GM18951 (cell line): ENCODE measurements around the gene CACNA1C.

Source experiments
- POLR2A ChIP-seq: IDR thresholded peaks from 4 replicates; pipeline ENCODE4 v1.6.1; 2011; ENCODE audit warnings: mild to moderate bottlenecking; ENCODE audit not compliant: insufficient read length, insufficient read depth; ENCODE audit errors: extremely low read depth
- in situ Hi-C: fragments of 300-500 bp; cut with MboI; formaldehyde crosslinking; loops from one replicate; pipeline ENCODE4 v1.12.0; 2022; ENCODE audit warnings: low sequenced_read_pairs, mixed read lengths, inconsistent platforms; ENCODE audit not compliant: unreplicated experiment

Gene CACNA1C

DNA sequence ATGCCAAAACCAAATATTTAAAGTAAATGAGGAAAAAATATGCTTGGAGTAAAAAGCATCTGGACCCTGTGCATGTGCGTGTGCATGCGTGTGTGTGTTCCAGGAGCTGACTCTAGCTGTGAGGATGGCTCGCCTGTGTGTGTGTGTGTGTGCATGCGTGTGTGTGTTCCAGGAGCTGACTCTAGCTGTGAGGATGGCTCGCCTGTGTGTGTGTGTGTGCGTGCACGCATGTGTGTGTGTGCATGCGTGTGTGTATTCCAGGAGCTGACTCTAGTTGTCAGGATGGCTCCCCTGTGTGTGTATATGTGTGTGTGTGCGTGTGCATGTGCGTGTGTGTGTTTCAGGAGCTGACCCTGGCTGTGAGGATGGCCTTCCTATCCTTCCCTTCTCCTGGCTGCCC lies 357.7 kb downstream of the CACNA1C start:
- in situ Hi-C loops, result no loop called here

DNA sequence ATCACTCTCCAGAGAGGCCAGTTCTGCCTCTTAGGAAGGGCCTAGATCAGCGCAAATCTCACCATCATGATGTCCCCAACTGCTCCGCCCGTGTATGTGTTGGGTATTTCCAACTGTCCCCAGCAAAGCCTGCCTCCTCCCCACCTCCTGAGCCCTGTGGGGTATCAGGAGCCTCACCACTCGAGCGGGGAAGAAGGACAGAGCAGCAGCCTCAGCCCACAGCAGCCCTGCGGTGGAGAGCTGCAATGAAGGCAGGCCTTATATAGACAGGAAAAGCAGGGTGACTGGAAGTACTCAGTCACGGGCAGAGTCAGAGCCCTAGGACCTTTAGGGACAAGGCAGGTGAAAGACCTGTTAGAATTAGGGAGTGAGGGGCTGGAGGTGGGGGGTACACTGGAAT lies 358.2 kb downstream of the CACNA1C start:
- no peak for TF ChIP-seq POLR2A
- in situ Hi-C loops, result no loop called here

More for the DNA sequence above, 357.7 kb downstream of the CACNA1C start:
- TF ChIP-seq POLR2A, result no peak

DNA sequence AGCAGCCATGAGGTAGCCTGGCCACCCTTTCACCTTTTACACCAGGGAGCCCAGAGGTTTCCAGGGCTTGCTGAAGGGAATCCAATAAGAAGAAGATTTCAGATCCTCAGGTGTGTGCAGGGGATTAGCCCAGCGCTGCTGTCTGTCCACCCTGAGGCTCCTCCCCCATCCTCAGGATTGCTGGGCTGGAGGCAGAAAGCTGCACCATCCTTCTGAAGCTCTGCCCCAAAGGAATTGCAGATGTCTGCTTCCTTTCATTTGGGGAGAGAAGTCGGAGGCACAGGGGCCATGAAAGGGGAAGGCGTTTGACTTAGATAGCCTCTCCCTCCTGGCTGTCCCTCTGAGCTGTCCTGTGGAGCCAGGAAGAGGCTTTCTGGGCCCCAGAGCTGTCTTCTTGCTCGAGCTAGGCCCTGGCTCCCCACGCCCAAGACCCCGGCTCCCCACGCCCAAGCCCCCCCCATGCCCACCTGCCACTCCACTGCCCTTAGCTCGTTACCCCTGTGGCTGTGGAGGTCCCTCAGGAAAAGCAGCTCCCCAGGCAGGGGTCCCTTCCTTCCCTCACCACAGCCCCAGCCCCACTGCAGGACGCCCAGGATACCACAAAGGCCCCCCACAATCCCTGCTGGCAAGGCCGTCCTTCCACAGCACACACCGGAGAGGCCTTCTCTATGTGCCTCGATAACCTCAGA lies 359.0 kb downstream of the CACNA1C start:
- no peak for TF ChIP-seq POLR2A
- in situ Hi-C loops, result no loop called here

DNA sequence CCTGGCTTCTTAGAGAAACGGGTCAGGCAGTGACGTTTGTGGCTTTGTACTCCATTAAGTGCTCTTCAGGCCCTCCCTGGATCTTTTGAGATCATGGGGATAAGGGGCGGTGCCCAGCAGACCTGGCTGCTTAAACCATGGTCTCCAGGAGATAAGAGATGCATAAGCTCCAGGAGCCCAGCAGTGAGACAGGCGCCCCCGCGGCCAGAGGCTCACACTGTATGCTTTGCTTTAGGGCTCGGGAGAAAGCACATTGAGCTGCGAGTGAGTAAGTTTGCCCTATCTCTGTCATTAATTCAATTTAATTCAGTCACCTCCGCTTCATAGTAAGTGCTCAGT lies 359.5 kb downstream of the CACNA1C start:
- TF ChIP-seq POLR2A, result no peak
- in situ Hi-C loops, result no loop called here

DNA sequence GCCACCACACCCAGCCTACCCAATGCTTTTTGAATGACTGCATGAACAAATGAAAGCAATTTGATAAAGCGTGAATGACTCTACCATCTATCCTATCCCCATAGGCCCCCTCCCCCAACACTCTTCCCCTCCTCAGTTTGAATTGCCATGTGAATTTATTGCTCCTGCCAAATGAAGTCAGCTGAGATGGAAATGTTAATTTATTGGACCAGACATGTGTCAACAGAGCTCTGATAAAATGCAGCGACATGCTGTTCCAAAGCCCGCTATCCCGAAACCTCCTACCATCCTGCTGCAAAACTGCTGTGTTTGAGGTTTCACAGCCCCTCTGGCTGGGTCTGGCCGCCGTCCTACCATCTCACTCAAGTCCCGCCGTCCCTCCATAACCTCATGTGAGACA lies 360.5 kb downstream of the CACNA1C start:
- TF ChIP-seq POLR2A, result no peak
- in situ Hi-C loops, result no loop called here

DNA sequence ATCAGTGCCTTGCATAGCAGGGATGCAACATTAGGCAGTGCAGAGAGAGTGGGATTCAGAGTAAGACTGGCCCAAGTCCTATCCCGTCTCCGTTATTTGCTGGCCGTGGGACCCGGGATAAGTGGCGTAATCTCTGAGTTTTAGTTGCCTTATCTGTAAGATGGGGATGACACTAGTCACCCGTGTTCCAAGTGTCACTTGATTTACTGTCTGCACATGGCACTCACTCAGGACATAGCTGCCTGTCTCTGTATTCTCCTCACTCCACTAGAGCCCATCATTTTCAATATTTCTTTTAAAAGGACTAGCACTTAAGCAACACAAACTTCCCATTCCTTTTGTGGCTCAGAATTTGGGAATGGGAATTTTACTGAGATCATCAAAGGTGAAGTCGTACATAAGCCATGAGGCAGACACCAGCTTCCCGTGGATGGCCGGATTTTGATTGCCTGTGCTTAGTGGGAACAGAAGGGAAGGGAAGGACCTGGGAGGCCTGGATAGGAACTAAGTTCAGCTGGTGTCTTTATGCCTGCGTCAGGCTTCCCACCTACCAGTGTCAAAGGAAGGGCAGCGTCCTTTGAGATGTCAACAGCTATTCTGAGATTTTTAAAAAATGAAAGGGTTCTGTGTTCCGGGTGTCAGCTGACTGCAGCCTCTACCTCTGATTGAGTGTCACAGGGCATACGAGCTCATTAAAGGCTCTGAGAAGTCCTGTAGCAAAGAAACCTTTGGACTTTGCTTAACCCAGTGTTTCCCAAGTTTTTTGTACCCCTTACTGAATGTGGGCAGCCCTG lies 361.4 kb downstream of the CACNA1C start:
- TF ChIP-seq POLR2A, result no peak
- in situ Hi-C loops, result no loop called here

DNA sequence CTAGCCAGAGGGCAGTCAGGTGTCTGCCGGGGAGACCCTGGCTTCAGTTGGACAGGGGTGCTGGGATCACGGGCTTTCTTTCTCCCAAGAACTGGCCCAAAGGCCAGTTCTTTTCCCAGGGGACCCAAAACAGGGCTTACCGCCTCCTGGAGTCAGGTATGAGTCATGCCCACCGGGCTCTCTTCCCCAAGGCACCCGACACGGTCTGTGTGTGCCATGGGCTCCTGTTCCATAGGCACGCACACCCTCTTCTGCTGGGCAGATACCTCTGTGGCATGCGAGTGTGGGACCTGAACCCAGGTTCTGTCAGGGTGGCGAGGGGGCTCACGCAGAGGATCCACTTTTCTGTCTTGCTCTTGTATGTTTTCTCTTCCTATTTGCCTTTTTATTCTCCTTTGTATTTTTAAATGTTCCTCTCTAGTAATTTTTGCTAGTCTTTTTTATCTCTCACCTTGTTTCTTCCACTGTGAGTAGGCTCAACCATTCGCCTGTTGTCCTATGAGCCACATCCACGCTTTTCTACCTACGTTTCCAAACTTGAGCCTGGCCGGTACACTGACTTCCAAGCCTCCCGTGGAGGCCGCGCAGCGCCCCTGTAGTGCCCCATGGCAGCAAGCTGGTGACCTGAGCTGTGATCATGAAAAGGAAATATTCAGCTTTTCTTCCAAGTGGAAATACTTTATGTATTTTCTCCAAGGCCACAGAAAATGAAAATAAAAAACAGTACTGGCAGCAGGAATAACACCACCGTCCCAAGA lies 362.2 kb downstream of the CACNA1C start:
- TF ChIP-seq POLR2A, result no peak
- in situ Hi-C loops, result no loop called here

DNA sequence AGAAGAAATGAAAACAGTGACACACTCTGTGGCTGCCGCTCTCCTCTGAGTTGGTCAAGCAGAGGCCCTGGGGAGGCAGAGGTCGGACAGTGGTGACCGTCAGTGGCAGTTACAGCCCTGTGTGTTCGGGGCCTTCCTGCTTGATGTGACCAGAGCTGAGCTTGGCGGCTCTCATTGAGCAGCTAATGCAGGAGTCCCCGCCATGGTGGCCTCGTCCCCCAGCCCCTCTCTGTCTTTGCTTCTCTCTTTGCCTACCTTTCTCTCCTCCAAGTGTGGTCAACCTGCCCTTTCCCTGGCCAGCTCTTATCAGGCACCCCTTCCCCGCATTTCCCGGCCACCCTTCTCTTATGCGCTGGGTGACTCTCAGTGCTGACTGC lies 362.8 kb downstream of the CACNA1C start:
- TF ChIP-seq POLR2A, result no peak

DNA sequence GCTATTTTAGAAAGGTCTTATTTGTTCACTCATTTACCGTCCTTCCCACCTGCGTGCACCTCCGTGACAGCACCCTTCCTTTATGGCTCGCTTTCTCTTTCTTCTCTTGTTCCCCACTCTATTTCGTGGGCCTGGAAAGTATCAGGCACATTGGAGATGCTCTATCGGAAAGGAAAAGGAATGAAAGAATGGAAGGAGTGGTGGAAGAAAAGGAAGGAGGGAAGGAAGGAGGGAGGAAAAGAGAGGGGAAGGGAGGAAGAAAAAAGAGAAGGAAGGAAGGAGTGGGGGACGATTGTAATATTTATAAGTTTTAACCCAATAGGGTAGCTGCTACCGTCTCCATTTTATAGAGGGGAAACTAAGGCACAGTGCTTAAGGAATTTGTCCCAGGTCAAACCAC lies 363.4 kb downstream of the CACNA1C start:
- TF ChIP-seq POLR2A, result no peak
- in situ Hi-C loops, result no loop called here

More for the DNA sequence above, 362.8 kb downstream of the CACNA1C start:
- in situ Hi-C loops, result no loop called here

DNA sequence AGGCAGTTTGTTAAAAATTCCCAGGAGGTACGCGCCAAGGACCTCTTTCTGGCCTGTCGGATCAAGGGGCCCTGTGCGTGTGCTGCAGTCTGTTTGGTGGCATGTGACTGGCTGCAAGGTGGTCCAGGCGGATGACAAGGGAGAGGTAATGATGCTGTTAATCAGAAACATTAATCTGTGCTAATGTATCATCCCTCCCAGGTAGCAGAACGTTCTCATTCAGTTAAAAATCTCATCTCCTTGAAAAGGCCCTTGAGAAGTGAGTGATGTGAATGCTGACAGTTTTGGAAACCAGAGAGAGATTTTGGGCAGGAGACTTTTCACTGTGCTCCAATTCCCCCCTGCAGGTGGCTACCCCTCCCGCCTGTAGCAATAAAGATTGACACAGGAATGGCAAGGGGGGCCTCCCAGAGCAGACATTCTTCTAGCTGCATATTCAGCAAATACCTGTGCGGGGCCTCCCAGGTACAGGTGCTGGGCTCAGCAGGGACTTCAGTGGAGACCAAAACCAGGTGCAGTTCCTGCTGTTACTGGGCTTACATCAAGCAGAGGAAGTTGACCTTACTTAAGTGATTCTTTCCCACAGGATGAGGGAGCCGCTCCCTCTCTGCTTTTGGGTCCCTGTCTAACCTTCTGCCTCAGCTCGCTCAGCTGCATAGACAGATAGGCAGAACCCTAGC lies 364.8 kb downstream of the CACNA1C start:
- no peak for TF ChIP-seq POLR2A
- in situ Hi-C loops, result no loop called here

DNA sequence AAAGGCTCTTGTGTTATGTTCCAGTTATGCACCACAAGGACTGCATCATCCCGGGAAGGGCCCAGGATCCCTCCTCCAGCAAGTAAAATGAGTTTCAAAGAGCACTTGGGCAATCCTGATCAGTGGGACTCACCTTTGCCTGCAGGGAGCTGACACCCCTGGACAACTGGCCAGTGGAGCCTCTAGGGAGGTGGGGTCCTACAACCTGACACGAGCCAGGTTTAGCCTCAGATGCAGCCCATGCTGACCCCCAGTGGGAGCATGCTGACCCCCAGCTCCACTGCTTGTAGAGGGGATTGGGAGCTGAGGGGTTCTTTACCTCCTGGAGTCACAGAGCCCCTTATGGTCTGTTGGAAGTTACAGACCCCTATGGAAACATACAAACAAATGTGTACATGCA lies 365.8 kb downstream of the CACNA1C start:
- TF ChIP-seq POLR2A, result no peak
- in situ Hi-C loops, result no loop called here

DNA sequence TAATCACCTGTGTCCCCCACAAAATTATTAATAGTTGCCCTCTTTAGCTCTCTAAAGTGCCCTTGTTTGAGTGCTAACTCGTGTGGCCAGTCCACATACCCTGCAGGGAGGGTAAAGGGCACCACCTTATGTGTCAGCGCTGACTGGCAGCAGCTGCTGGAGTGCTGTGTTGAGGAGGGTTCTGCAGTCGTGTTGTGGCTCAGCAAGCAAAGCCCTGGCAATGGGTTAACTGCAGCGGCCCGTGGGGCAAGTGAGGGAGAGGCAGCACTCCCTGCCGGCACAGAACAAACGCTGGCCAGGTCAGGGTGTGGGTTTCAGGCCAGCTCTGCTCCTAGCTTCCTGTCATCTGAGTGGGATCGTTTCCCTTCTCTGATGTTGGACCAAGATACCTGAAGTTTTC lies 369.8 kb downstream of the CACNA1C start:
- TF ChIP-seq POLR2A, result no peak
- in situ Hi-C loops, result no loop called here

DNA sequence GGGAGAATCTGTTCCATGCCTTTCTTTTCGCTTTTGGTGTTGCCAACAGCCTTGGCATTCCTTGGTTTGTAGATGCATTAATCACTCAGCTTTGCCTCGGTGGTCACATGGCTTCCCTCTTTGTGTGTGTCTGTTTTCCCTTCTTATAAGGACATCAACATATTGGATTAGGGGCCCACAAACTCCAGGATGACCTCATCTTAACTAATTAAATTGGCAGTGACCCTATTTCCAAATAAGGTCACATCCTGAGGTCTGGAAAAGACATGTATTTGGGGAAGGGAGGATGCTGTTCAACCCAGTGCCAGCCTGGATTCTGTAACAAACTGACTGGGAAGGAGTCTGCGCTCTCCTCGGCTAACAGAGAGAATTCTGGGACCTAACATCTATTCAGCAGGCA lies 376.2 kb downstream of the CACNA1C start:
- TF ChIP-seq POLR2A, result no peak
- in situ Hi-C loops, result no loop called here
